ENCODE data around the gene TM9SF4. TPM values are rescaled to one million over a fixed set of nuclear protein-coding genes. Genes with fewer than 3 reads are reported as not detected.

TM9SF4 gene
- total and polyA plus RNA-seq, 2 of the 8 experiments (the other 6 are each of a cell fraction or from before 2014, with no cell fraction given): 38.4 to 68.7 TPM

- no peak overlapping the region for H3K14ac ChIP-seq (ENCODE audit: insufficient read length)
- no peak overlapping the region for H2BK12ac ChIP-seq (ENCODE audit: low read depth, low read length)
- no peak overlapping the region for H3K27ac ChIP-seq (ENCODE audit: low read depth, low read length)
- no peaks in the 10 kb centered on the region for H3K23me2 ChIP-seq (ENCODE audit: low read depth, low read length)
- no peak overlapping the region for H3K18ac ChIP-seq (ENCODE audit: extremely low read depth, low read length)
- no peaks in the 10 kb centered on the region for H3K79me2 ChIP-seq (ENCODE audit: control insufficient read depth in 1 of 2, insufficient read depth in 2 of 2, low read length in 2 of 2)
- TF ChIP-seq TAF1 (IDR thresholded peaks at IDR 0.05; ENCODE audit: low read depth, low read length) (no peak), KDM1A (IDR thresholded peaks at IDR 0.05; ENCODE audit: borderline replicate concordance, low read length) (peak; percentile 51; the same call in 1 of the 2 replicates), SIRT6 (IDR thresholded peaks at IDR 0.05; ENCODE audit: low read length) (no peak)
- H4K91ac ChIP-seq (replicated peaks; ENCODE audit: insufficient read length, low read length): no peak overlapping the region
- no peak overlapping the region for H2BK5ac ChIP-seq (ENCODE audit: low read depth, low read length)
- no peak overlapping the region for H3K4me3 ChIP-seq (ENCODE audit: extremely low read depth in 1 of 4, insufficient read depth in 2 of 4, low read depth in 3 of 4, low read length in 4 of 4)
- H3K56ac ChIP-seq (replicated peaks; ENCODE audit: insufficient read length, low read depth, low read length): no peak overlapping the region
- H4K20me1 ChIP-seq (replicated peaks in 1 of 2; ENCODE audit: control insufficient read depth in 1 of 2, insufficient read depth in 2 of 2, low read length in 2 of 2): no peaks in the 10 kb centered on the region
- H2BK15ac ChIP-seq (ENCODE audit: low read length): no peak overlapping the region
- no peak overlapping the region for H2AFZ ChIP-seq (ENCODE audit: low read length)
- no peak overlapping the region for H2BK120ac ChIP-seq (replicated peaks; ENCODE audit: low read depth, low read length)
- DNase-seq (ENCODE audit: low read depth in 1 of 2, low spot score in 2 of 2) (no peak), FAIRE-seq (no peak)
- H3K36me3 ChIP-seq (ENCODE audit: control insufficient read depth in 2 of 4, insufficient read depth in 4 of 4, low read length in 3 of 4): no peaks in the 10 kb centered on the region
- ChIA-PET CTCF (ENCODE audit: partially characterized antibody) (no interaction called here), POLR2A (ENCODE audit: partially characterized antibody) (no interaction called here)
- H3K9me3 ChIP-seq (ENCODE audit: insufficient read depth in 2 of 2, low read depth in 1 of 2, low read length in 1 of 2): no peaks in the 10 kb centered on the region
- 90% methylated on average over 1 of the region's 1 CpG; no CpG with 5 or more reads in 1 of the 2 experiments for WGBS, 2 experiments (ENCODE audit: extremely low coverage in 1 of 2, insufficient coverage in 1 of 2, insufficient read length in 1 of 2, insufficient replicate concordance in 2 of 2, low coverage in 1 of 2, low lambda C conversion rate in 2 of 2, missing lambda C conversion rate in 1 of 2)
- H2BK20ac ChIP-seq (ENCODE audit: low read length): no peak overlapping the region
- no peak overlapping the region for H3K4ac ChIP-seq (replicated peaks; ENCODE audit: insufficient read length, low read depth, low read length)
- H3K9ac ChIP-seq (replicated peaks in 1 of 4; ENCODE audit: extremely low read depth in 1 of 4, low read depth in 3 of 4, low read length in 3 of 4): no peak overlapping the region
- no peak overlapping the region for H4K5ac ChIP-seq (ENCODE audit: insufficient read length, low read depth, low read length)
- no peaks in the 10 kb centered on the region for H3K79me1 ChIP-seq (ENCODE audit: low read depth, low read length)
- no peak overlapping the region for H2AK5ac ChIP-seq (ENCODE audit: low read depth, low read length)
- H3K4me1 ChIP-seq (replicated peaks in 1 of 4; ENCODE audit: control insufficient read depth in 3 of 4, insufficient read depth in 4 of 4, low read length in 3 of 4): peaks cover 0 to 3% (median 0%) of the 10 kb centered on the region in 4 experiments; a peak in 2 of 7 replicates
- no peak overlapping the region for H4K8ac ChIP-seq (ENCODE audit: extremely low read depth, insufficient read depth, low read length)
- no peaks in the 10 kb centered on the region for H3K27me3 ChIP-seq (replicated peaks in 1 of 4; ENCODE audit: control insufficient read depth in 3 of 4, extremely low read depth in 1 of 4, insufficient read depth in 3 of 4, low read length in 3 of 4)
- no peak overlapping the region for H3K4me2 ChIP-seq (ENCODE audit: insufficient read depth in 1 of 2, low read depth in 2 of 2, low read length in 2 of 2)
- no peak overlapping the region for H3K23ac ChIP-seq (ENCODE audit: insufficient read length)
Measured at GRCh38 chr20:32070282-32070681, 39.2 kb upstream of the TM9SF4 start.

Data from H1 (cell line).